ENCODE data around the gene ADAM22.

Gene ADAM22

GRCh38 chr7:87899255-87899654 is 34.8 kb upstream of the ADAM22 start:
- TF ChIP-seq TAF1 (IDR thresholded peaks at IDR 0.05; ENCODE audit: borderline replicate concordance, insufficient read depth, low read length) (no peak), FOXP2 (optimal IDR thresholded peaks at IDR 0.05; ENCODE audit: borderline replicate concordance, extremely low read depth, extremely low read length, insufficient read depth) (no peak), POLR2AphosphoS5 (IDR thresholded peaks at IDR 0.05; ENCODE audit: low read depth, low read length) (no peak), REST (IDR thresholded peaks at IDR 0.05; ENCODE audit: insufficient read depth in 1 of 2, low read depth in 2 of 2, low read length in 2 of 2) (no peak), SIN3A (IDR thresholded peaks at IDR 0.05; ENCODE audit: borderline replicate concordance, insufficient read depth, low read length) (no peak)

- TF ChIP-seq FOXP2 (optimal IDR thresholded peaks at IDR 0.05; ENCODE audit: borderline replicate concordance, extremely low read depth, extremely low read length, insufficient read depth) (no peak), POLR2AphosphoS5 (IDR thresholded peaks at IDR 0.05; ENCODE audit: low read depth, low read length) (no peak)
Observed at GRCh38 chr7:87912121-87912520, 21.9 kb upstream of the ADAM22 start.

GRCh38 chr7:87918740-87919139 is 15.3 kb upstream of the ADAM22 start:
- TF ChIP-seq FOXP2 (optimal IDR thresholded peaks at IDR 0.05; ENCODE audit: borderline replicate concordance, extremely low read depth, extremely low read length, insufficient read depth) (no peak), REST (IDR thresholded peaks at IDR 0.05; ENCODE audit: insufficient read depth in 1 of 2, low read depth in 2 of 2, low read length in 2 of 2) (no peak), POLR2AphosphoS5 (IDR thresholded peaks at IDR 0.05; ENCODE audit: low read depth, low read length) (no peak), SIN3A (IDR thresholded peaks at IDR 0.05; ENCODE audit: borderline replicate concordance, insufficient read depth, low read length) (no peak), TAF1 (IDR thresholded peaks at IDR 0.05; ENCODE audit: borderline replicate concordance, insufficient read depth, low read length) (no peak)

GRCh38 chr7:87919875-87920274 is 14.2 kb upstream of the ADAM22 start:
- no peak for TF ChIP-seq SIN3A (IDR thresholded peaks at IDR 0.05; ENCODE audit: borderline replicate concordance, insufficient read depth, low read length)
- no peak for TF ChIP-seq TAF1 (IDR thresholded peaks at IDR 0.05; ENCODE audit: borderline replicate concordance, insufficient read depth, low read length)
- no peak for TF ChIP-seq REST (IDR thresholded peaks at IDR 0.05; ENCODE audit: insufficient read depth in 1 of 2, low read depth in 2 of 2, low read length in 2 of 2)
- TF ChIP-seq POLR2AphosphoS5 (IDR thresholded peaks at IDR 0.05; ENCODE audit: low read depth, low read length) = no peak
- TF ChIP-seq FOXP2 (optimal IDR thresholded peaks at IDR 0.05; ENCODE audit: borderline replicate concordance, extremely low read depth, extremely low read length, insufficient read depth) = no peak

GRCh38 chr7:87920578-87920977 is 13.5 kb upstream of the ADAM22 start:
- no peak for TF ChIP-seq FOXP2 (optimal IDR thresholded peaks at IDR 0.05; ENCODE audit: borderline replicate concordance, extremely low read depth, extremely low read length, insufficient read depth)
- no peak for TF ChIP-seq REST (IDR thresholded peaks at IDR 0.05; ENCODE audit: insufficient read depth in 1 of 2, low read depth in 2 of 2, low read length in 2 of 2)
- TF ChIP-seq TAF1 (IDR thresholded peaks at IDR 0.05; ENCODE audit: borderline replicate concordance, insufficient read depth, low read length) = no peak
- TF ChIP-seq SIN3A (IDR thresholded peaks at IDR 0.05; ENCODE audit: borderline replicate concordance, insufficient read depth, low read length) = no peak
- no peak for TF ChIP-seq POLR2AphosphoS5 (IDR thresholded peaks at IDR 0.05; ENCODE audit: low read depth, low read length)

Measured in PFSK-1 (cell line).